Activated CD8-positive, alpha-beta memory T cell treated with anti-CD3 and anti-CD28 coated beads for 36 hours (primary cell): ENCODE measurements around the gene MYOCD. TPM values are rescaled to one million over a fixed set of nuclear protein-coding genes. Genes with fewer than 3 reads are reported as not detected.

Experiments used
- CTCF ChIA-PET: fragments of 350-600 bp; sonication (Branson Sonifier 250); formaldehyde crosslinking; loops from one replicate; lab custom pipeline; 2021; ENCODE audit warnings: antibody characterized with exemption; lab: Charles Lee
- POLR2A ChIA-PET: fragments of 350-600 bp; sonication (Branson Sonifier 250); formaldehyde crosslinking; loops from one replicate; lab custom pipeline; 2021; ENCODE audit warnings: antibody characterized with exemption; lab: Charles Lee
- total RNA-seq, 2 experiments: library from RNA; stranded (reverse); gene quantifications; one replicate each; pipeline ENCODE4 v1.2.3, GENCODE V29; 2021

MYOCD gene
- total RNA-seq, 2 experiments from 2014 or later: not detected

DNA sequence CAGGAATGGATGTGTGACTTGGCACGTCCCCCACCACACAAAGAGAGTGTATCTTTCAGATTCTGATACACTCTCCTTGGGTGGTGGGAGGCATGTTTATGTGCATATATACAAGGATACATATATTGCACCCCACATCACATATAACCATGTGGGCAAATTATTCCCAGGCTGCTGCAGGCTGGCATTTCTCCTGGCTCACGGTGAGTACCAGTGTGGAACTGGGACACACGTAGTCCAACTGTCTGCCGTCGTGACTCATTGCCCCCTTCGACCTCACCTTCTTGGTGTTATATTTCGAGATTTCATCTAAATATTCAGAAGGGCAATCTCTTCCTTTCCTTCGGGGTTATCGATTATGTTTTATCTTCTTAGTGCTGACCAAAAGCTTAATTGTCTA is 148.0 kb downstream of the MYOCD start:
- CTCF ChIA-PET: no interaction called here
- POLR2A ChIA-PET: no interaction called here

DNA sequence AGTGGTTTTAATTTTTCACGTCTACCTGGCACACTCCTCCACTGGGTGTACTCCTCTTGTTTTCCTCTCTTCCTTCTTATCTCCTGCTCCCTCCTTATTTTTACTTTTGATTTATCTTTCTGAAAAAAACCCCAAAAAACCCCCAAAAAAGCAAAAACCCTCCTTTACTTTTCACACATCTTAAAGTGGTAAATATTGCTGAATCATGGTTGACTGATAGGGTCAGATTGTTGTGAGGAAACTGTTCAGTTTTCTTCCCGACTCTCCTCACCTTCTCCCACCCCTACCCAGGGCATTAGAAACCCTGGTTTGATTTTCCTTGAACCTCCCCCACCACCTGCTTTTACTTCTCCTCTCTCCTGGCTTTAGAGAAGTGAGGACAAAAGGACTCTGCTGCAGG is 149.0 kb downstream of the MYOCD start:
- ChIA-PET POLR2A (no interaction called here), CTCF (no interaction called here)

DNA sequence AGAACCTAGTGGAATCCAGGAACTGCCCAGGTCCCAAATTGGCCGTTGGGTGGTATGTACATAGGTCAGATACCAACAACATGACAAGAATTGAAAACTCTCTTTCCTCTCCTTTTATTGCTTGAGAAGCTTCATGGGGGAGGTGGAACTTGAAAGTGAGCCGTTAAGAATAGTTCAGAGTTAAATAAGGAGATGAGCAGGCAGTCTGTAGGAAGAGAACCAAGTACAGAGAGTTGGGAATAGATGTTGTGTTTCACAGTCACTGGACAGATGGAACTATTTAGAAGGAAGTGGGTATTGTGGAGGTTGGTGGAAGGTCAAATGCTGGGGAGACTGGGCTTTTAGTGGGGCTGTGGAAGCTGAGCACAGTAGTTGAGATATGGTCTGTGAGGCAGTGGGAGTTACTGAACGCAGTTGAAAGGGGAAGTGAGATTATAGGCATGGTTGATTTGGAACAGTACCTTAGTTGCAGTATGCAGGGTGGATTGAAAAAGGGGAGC is 150.0 kb downstream of the MYOCD start:
- POLR2A ChIA-PET: no interaction called here
- CTCF ChIA-PET: no interaction called here

Other genes with a start within 250 kb of the MYOCD start
- gene ARHGAP44, start 123.6 kb downstream of the MYOCD start, total RNA-seq: under 1 TPM; 0.06 TPM